ENCODE measurements around the gene RNF167.

Gene RNF167

DNA sequence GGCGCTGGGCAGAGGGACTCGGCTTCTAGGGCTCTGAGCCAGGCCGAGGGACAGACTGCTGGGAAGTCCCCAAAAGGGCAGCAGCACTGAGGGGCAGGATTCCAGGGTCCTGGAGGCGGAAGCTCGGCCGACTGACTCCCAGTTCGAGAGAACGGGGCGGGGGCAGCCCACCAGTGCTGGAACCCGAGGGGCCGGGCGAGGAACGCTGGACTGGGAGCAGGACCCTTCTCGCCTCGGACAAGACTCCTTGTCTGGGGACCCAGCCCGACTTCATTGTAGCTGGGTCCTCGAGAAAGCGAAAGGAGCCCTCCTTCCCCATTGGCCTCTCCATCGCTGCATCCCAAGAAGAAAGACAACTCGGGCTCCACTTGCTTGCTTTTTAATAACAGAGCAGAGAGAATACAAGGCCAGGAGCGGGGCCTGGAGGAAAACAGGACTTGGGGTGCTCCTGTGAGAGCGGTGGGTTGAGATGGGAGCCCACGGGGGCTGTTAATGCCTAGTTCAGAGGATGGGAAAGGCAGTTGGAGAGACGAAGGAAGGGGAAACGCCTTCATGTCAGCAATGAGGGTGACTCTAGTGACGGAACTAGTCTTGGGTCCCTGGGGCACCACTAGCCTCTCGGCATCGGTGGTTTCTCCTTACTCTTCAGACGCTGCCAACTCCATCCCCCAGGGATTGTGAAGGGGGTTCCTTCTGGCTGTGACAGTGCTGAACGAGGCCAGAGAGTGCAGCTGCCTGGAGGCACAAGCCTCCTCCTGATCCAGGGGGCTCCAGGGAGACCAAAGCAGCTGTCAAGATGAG is 47.9 kb downstream of the RNF167 start:
- no peaks in the 10 kb centered on the region; the same call in 1 of the 2 replicates for H3K36me3 ChIP-seq (ENCODE audit: control insufficient read depth, insufficient read depth, low read length)
- H3K4me1 ChIP-seq (ENCODE audit: control insufficient read depth, insufficient read depth, low read length) = peaks cover 8% of the 10 kb centered on the region; the same call in 1 of the 2 replicates
- peak overlapping the region; percentile 65 for H3K9ac ChIP-seq (ENCODE audit: low read length)
- no peaks in the 10 kb centered on the region for H3K27me3 ChIP-seq (ENCODE audit: control insufficient read depth, insufficient read depth, low read length)
- peak overlapping the region; percentile 83 for H3K4me3 ChIP-seq (ENCODE audit: low read depth, low read length)
- H3K9me3 ChIP-seq (ENCODE audit: control insufficient read depth, insufficient read depth, low read depth, low read length) = no peaks in the 10 kb centered on the region
- H3K27ac ChIP-seq (ENCODE audit: low read depth, low read length) = no peak overlapping the region; the same call in 1 of the 2 replicates

DNA sequence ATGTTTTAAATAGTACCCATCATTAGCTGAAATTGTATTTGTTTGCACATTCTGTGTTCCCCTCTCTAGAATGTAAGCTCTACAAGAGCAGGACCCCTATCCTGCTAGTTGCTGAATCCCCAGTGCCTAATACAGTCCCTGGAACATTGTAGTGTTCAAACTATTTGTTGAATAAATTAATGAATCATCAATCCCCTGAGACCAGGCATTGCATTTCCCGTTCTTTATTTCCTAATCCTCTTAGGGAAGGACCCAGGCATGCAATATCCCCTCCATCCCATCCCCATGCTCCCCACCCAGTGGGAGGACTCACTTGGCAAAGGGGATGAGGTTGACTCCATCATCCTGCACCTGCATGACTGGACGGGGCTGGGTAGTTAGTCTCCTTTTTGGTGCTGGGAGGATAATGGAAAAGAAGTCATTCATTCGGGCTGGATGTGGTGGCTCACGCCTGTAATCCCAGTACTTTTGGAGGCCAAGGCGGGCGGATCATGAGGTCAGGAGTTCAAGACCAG is 54.1 kb downstream of the RNF167 start:
- Histone ChIP-seq H3K4me3 (ENCODE audit: low read depth, low read length) (no peak overlapping the region), H3K27ac (ENCODE audit: low read depth, low read length) (no peak overlapping the region), H3K36me3 (ENCODE audit: control insufficient read depth, insufficient read depth, low read length) (no peaks in the 10 kb centered on the region), H3K4me1 (ENCODE audit: control insufficient read depth, insufficient read depth, low read length) (peaks cover 7% of the 10 kb centered on the region), H3K27me3 (ENCODE audit: control insufficient read depth, insufficient read depth, low read length) (peaks cover 10% of the 10 kb centered on the region; the same call in 1 of the 2 replicates), H3K9me3 (ENCODE audit: control insufficient read depth, insufficient read depth, low read depth, low read length) (no peaks in the 10 kb centered on the region), H3K9ac (ENCODE audit: low read length) (no peak overlapping the region)
